GM18507 (cell line): ENCODE data around the gene CCDC88C.
A peak's percentile ranks its signal among the peaks of the same experiment; 100 is the strongest.

Experiments used
- DNase-seq: peaks from one replicate; pipeline ENCODE4 v3.0.0; 2011; ENCODE audit warnings: low read depth; ENCODE audit not compliant: insufficient read length; ENCODE audit errors: extremely low spot score
- FAIRE-seq: peaks from 2 replicates; lab custom pipeline; 2011; peaks lifted over from hg19 to GRCh38; lab: Jason Lieb, UNC

Gene CCDC88C

DNA sequence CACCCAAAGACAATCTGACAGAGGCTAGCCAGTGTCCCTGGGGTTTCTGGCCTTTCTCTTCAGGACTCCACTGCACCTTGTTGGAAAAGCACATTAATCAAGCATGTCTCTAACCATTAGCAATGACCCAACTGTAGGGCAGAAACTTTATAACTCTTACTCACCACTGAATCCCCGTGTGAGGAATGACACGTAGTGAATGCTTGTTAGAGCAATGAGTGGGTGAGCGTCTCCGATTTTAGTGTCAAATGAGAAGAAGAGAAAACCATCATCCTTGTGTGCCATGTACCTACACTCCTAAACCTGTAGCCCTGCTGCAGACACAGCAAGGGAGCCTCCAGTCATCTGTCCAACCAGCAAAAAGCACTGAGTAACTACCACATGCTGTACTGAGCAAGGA lies 116.7 kb downstream of the CCDC88C start:
- no peak for FAIRE-seq
- no peak for DNase-seq

DNA sequence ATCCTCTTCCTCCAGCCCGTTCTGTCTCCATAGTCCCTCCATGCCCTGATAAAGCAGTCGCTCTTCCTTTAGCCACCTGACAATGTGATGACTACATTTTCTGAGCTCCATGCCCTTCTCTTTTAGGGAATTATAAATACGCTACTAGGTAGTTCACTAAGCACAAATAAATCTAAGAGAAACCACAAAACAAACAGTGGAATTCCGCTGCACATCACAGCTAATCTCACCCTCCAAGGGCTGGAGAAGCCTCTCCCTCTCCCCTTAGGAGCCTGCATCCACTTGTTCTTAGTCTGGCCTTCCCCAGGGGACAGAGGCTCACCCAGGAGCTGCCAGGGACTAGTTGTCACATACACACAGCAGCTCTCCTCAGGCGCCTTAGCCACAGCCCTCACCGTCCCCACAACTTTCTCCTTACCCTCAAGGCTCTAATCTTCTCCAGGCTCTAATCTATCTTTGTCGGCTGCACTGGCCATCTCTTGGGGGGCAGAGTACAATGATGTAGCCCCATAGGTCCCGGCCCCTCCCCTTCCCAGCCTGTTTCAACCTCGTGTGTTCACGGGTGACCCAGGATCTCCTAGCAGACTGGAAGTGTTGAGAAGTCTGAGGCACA lies 117.2 kb downstream of the CCDC88C start:
- FAIRE-seq, result no peak
- DNase-seq, result no peak

DNA sequence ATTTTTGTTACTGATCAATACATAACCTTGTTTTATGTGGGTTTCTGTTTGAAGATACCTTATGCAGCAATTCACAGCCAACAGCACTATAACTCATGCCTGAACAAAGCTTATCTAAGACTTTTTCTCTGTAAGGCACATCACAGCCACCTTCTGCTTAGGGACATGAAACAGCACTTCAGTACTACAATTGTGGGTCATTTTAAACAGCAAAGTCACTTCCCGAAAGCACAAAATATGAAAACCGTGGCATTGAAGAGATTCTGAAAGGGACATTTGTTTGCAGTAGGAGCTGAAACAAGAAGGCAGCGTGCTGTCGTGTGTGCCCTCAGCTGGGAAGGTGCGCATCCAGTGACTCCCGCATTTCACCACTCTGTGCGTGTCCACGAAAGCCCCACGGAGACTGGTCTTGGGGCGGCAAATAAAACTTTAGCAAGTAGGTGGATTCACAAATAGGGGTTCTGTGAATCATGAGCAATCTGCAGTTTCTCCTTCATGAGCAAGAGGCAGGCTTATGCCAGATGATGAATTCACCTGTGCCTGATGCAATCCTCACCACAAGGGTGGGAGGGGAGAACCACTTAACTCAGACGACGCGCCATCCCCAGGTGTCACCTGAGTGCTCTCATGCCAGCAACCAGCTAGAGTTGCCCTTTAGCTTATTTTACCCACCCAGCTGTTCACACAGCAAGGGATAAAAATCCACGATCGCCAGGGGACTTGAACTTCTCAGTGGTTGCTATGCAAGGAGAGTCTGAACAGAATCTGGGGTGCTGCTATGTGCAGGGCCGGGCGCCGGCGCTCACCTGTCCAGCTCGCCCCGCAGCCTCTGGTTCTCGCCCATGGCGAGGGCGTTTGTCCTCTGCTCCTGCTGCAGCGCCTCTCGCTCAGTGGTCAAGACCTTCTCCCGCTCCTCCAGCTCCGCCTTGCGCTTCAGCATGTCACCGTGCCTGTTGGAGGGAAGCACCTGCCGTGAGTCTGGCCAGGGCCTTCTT lies 118.2 kb downstream of the CCDC88C start:
- FAIRE-seq (no peak), DNase-seq (no peak)

DNA sequence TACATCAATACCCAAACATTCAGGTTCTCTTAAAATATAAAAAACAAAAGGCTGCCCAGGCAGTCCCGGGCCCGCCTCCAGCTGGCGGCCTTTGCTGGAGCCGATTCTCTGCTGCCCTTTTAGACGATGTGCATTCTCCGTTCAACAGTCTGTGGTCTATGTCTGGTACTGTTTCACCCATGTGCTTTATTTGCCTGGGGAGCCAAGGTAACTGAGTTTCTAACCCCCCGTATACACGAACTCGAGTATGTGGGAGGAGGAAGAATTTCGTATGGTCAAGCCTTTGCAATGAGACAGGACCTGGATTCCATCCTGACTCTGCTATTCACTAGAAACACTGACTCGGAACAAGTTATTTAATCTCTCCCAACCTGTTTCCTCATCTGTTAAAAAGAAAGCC lies 119.0 kb downstream of the CCDC88C start:
- FAIRE-seq (no peak), DNase-seq (no peak)

DNA sequence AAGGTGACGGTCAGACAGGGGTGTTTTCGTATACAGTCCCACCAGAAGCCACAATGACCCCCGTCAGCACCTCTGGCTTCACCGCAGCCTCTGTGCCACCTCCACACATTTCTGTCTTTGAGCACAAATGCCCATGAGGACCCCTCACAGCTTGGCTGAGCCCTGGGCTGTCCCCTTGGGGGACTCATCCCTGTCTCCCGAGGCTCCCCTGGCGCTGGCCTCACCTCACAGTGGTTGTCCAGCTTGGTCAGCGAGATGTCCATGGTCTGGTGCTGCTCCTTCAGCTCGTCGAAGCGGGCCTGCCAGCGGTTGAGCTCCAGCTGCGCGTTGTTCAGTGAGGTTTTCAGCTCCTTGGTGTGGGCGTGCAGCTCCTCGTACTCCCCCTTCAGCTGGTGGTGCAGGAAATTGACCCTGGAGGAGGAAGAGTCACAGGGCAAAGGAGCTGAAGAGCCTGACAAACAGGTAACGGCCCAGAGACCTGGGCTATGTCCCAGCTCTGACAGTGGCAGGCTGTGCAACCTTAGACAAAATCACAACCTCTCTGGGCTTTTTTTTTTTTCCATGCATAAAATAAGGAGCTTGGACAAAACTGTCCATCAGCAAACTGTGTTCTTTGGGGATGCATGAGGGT lies 120.4 kb downstream of the CCDC88C start:
- FAIRE-seq, result no peak
- no peak for DNase-seq

DNA sequence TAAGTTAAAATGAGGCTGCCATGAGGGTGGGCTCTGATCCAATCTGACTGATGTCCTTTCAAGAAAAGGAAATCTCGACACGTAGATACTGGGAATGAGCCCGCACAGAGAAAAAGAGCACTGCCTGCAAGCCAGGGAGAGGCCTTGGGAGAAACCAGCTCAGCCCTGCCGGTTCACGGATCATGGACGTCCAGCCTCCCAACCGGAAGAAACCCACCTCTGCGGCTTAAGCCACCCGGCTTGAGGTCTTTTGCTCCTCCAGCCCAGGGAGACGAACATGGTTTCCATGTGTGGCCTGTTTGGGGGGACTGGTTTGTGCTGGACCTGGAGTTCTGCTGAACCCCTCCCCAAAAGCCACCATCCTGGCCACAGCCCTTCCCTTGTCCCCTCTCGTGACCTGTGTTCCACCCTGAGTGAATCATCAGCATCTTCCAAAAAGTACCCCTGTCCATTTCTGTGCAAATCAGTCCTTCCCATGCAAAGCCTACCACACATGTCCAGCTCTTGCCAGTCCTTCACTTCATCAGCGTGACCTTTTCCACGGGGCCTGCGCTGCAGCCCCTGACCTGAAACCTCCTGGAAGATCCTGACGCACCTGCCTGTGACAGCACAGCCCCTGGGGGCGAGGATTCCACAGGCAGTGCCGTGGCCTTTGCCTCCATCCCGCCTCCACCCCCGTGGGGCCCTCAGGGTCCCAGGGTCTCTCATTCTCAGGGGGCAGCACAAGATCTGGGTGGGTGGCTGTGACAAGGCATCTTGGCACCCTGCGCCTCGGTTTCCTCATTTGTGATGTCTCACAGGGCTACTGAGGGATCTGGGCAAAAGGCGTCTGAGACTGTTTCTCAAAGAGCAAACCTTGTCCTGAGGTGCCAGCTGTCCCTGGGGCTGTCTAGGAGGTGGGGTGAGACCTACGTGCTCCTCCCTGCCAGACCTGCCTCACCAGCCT lies 121.5 kb downstream of the CCDC88C start:
- FAIRE-seq (no peak), DNase-seq (no peak)

DNA sequence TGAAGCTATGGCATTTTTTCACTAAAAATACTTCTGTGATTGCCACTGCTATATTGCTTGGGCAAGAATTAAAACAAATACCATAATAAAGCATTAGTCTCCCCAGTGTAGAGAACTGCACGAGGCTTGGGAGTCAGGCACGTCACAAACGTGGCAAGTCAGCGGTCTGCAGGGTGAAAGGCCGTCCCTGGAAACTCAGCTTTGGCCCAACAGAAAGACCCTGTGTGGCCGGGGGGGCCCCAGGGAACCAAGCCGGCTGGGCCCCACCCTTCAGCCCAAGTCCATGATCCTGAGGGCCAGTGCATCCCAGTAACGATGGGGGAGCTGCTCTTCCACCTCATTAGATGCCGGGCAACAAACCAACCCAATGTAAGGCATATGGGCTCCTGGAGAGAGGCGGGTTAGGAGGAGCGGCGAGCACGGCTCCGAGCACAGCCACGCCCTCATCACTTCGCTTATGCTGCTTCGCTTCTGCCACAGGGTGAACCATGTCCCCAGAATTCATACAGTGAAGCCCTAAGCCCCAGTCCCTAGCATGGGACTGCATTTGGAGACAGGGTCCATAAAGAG lies 122.3 kb downstream of the CCDC88C start:
- DNase-seq, result no peak
- FAIRE-seq, result no peak

DNA sequence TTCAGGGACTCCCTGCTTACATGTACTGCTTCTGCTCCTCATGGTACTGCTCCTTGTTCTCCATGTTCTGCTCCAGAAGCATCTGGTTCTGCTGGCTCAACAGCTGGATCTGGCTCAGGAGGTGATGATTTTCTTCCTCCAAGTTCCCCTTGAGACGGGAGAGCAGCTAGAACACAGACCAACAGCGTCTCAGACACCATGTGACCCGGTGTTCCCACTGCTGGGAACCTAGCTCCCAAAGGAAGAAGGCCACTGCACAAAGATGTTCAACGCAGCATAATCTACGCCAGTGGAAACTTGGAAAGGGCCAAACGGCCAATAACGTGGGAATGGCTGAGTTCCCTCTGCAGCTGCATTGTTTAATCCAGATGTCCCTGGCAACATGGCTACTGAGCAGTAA lies 123.5 kb downstream of the CCDC88C start:
- FAIRE-seq, result no peak
- no peak for DNase-seq

DNA sequence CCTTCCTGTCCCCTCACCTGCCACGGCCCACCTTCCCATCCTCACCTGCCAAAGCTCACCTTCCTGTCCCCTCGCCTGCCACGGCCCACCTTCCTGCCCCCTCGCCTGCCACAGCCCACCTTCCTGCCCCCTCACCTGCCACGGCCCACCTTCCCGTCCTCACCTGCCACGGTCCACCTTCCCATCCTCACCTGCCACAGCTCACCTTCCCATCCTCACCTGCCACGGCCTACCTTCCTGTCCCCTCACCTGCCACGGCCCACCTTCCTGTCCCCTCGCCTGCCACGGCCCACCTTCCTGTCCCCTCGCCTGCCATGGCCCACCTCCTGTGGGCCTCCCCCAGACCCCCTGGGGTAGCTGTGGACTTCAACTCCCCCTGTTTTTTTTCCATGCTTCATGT lies 124.3 kb downstream of the CCDC88C start:
- DNase-seq, result no peak
- no peak for FAIRE-seq

DNA sequence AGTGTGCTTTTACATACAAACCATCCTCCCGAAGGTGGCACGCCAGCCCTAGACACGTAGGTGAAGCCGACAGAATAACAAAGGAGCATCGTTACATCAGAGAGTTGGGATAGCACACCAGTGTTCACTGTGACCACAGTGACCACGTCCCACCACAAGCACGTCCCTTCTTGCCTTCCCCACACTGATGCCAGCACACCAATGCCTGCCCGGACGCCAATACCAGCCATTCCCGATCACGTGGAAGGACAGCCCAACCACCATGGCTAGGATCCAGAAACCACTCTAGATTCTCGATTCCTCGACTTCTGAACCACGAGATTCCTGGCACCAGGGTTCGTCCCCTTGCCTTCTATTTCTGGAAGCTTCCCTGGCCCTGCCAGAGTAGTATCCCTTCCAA lies 125.1 kb downstream of the CCDC88C start:
- no peak for DNase-seq
- no peak for FAIRE-seq

DNA sequence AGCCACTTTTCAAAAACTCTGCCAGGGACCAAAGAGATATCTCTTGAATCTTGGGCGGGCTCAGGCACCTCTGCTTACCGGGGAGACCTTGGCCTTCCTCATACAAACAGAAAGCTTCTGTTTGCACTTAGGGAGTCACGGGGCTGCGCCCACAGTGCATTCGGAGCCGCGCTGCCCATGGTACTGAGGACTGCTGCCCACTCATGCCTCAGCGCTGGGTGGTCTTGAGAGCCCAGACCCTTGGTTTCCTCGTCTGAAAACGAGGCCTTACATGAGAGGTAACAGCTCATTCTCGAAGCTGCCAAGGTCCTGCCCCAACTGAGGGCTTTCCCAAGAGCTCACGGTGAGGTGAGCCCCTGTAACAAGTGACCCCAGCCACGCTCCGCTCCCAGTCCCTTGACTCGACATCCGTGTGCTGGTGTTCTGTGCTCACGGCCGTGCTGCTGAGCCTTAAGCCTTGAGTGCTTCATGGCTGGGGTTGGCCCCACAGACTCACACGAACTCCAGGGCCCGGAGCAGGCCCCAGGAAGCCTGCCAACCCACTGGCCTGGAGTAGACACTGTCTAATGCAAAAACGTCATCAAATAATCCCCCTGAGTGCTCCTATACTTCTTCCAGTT lies 125.7 kb downstream of the CCDC88C start:
- no peak for FAIRE-seq
- no peak for DNase-seq

DNA sequence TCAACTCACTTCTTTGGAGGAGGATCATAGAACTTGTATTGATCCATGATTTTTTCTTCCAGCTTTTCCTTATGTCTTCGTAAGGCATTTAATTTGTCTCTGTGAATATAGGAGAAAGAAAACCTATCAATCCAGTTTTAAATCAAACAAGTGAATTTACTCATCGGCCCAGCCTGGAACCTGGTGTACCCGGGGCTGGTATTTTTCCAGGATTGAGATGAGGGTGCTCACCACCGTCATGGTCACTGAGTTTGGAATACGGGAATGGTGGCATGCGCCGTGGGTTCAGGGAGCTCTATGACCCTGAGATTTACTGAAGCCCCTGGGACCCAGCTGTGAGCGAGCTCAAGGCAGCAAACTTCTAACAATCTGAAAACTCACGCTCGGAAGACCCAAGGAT lies 126.6 kb downstream of the CCDC88C start:
- no peak for DNase-seq
- FAIRE-seq, result no peak

DNA sequence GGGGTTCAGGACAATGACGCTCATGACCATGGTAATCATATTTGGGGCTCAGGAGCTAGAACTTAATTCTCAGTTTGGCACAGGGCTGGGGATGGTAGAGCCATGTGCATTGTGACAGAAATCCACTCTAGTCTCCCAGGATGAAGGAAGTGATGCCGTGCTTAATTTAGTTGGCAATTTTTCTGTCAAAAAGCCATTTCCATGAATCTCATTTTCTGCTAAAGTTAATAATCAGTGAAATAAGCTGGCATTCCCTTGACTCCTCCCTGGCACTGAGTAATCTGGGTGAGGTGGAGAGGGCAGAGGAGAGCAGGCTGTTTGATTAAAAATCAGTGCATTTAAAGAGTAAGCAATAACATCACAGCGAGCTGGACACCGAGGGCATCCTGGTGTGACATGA lies 128.2 kb downstream of the CCDC88C start:
- DNase-seq (no peak), FAIRE-seq (no peak)

DNA sequence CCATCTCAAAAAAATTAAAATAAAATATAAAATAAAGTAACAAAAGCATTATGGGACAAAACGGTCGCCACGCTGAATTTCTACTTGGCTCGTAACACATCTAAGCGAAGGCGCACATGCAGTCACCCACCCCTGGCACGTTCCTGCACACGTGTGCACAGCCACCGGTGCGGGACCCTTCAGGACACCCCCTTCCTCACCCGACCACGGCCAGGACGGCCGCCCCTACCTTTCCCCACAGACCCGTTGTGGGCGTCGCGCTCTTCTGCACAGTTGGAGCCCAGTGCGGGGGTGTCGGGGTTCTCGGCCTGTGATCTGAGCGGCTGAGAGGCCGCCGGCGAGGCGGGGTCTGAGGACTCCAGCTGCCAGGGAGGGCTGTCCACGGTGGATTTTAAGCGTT lies 128.7 kb downstream of the CCDC88C start:
- DNase-seq (no peak), FAIRE-seq (no peak)

DNA sequence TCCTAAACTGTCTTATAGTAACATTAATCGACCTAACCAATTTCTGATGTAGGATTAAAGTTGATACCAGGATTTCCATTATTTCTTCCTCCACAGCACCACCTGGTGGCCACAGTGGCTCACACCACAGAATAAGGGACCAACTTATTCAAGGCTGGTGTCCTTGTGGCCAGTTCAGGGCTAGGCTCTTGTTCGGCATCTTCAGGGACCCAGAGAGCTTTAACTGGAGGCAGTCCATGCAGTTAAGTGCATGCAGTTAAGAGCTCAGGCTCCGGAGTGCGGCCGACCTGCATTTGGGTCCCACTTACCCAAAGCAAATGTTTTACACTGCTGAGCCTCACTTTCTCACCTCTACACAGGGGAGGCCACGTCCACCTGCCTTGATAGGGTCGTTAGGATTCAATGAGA lies 131.1 kb downstream of the CCDC88C start:
- FAIRE-seq (peak; percentile 92), DNase-seq (peak; percentile 58)

DNA sequence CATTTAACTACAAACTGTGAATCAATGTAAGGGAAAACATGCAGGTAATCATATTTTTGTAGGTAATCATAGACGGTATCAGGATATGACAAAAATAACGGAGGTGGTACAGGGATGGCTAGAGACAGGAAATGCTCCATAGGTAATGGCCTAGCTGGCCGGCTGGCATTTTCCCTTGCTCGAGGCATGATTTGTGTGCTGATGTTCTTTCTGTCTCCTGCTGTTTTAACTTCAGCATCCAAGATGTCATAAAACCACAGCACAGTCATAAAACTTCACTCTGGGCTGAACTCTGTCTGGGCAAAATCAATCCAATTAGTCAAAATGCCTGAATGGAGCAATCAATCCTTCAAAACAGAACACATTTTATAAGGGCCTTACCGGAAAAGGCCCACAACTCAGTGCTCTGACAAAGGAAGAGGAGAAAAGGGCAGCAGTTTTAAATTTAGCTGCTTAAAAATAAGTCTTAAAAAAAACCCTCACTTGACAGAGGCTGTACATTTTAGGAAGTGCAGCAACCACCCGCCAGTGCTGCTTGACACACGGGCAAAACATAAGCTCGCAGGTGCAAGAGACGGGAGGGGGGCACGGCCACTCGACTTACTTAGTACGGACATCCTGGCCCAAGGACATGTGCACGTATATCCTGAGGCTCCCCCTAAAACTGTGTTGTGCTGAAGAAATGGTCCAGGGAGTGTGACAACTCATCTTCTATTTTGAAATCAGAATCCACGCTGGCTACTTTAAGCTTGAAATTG lies 132.7 kb downstream of the CCDC88C start:
- FAIRE-seq (no peak), DNase-seq (no peak)

DNA sequence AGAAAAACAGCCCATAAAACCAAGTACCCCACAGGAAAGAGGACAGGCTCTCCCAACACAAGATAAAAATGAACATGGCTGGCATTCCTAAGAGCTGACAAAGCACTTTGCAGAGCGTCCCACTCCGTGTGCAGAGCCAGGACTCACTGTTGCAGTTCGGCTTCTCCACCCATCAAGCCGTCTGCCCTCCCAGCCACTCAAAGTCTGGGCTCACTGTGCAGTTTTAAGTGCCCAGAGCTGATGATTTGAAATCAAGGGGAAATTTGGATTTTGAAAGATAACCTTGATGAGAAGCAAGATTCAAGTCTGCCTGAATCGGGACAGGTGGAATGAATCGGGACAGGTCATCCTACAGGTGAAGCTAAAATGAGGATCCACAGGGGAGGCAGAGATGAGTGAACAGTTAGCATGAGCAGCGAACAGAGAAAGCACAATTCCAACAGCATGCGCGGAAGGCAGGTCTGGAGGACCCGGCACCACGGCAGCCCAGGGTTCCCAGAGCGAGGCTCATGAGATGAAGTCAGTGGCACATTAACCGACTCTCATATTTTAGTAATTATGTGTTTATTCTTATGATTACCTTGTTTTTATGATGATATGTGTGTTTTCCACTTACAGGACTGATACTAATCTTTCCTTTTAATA lies 133.4 kb downstream of the CCDC88C start:
- DNase-seq (no peak), FAIRE-seq (no peak)

DNA sequence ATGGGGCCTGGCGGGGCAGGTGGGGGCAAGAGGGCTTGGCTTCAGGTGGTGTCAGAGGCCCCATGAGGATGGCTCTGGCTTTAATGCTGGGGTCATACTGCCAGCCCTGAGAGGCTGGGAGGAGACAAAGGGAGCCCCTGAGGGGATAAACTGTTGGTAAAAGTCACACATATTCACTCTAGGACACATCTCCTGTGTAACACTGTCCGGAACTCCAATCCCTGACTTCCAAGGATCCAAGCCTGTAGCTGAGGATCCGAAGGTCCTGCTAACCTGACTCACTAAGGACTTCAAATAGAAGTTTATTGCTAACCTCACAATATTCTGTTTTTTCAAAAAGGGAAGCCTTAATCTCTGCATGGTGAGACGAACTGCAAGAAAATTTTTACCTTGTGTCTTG lies 134.0 kb downstream of the CCDC88C start:
- DNase-seq (no peak), FAIRE-seq (no peak)
